ENCODE measurements around the gene RHCE. TPM values are rescaled to one million over a fixed set of nuclear protein-coding genes. Genes with fewer than 3 reads are reported as not detected.
"Not testable (repeated sequence)": the region's sequence is repeated elsewhere in the genome, so short reads cannot be mapped to it uniquely, and the experiment has no call there.

RHCE gene
- polyA plus RNA-seq, 1 donor = 0.60 TPM

- not testable (repeated sequence) for H3K4me1 ChIP-seq (ENCODE audit: control insufficient read depth, insufficient read depth, low read length); H3K36me3 ChIP-seq (ENCODE audit: control insufficient read depth, insufficient read depth, low read length)
Measured at GRCh38 chr1:25371757-25372156, 48.9 kb downstream of the RHCE start.

DNA sequence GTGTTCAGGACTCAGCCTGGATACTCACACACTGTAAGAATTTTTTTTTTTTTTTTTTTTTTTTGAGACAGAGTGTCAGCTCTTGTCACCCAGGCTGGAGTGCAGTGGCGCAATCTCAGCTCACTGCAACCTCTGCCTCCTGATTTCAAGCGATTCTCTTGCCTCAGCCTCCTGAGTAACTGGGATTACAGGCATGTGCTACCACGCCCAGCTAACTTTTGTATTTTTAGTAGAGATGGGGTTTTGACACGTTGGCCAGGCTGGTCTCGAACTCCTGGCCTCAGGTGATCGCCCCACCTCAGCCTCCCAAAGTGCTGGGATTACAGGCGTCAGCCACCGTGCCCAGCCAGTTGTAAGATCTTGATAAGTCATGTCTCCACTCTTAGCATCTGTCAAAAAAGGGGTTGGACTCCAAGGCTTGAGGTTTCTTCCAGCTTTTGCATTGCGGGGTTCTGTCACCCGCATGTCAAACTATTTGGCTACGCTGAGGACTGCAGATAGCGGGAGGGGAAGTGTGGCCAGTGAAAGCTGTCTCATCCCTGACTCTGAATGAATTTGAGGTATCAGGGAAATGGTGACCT is 50.8 kb downstream of the RHCE start:
- not testable (repeated sequence) for H3K36me3 ChIP-seq (ENCODE audit: control insufficient read depth, insufficient read depth, low read length); H3K27me3 ChIP-seq (ENCODE audit: control insufficient read depth, insufficient read depth, low read length); H3K4me3 ChIP-seq (ENCODE audit: low read length); H3K9me3 ChIP-seq (ENCODE audit: control insufficient read depth, low read depth, low read length); H3K4me1 ChIP-seq (ENCODE audit: control insufficient read depth, insufficient read depth, low read length)
- H3K27ac ChIP-seq (ENCODE audit: low read length) = peak overlapping the region; percentile 42
- DNase-seq = peak in 1 of 2 donors; percentile 5
- WGBS (ENCODE audit: insufficient coverage, low lambda C conversion rate) = no CpG with 5 or more reads among the region's 12 CpGs

More at GRCh38 chr1:25371757-25372156, 48.9 kb downstream of the RHCE start:
- H3K9me3 ChIP-seq (ENCODE audit: control insufficient read depth, low read depth, low read length); H3K27me3 ChIP-seq (ENCODE audit: control insufficient read depth, insufficient read depth, low read length); H3K4me3 ChIP-seq (ENCODE audit: low read length); DNase-seq; H3K27ac ChIP-seq (ENCODE audit: low read length): not testable (repeated sequence)
- no CpG with 5 or more reads among the region's 7 CpGs for WGBS (ENCODE audit: insufficient coverage, low lambda C conversion rate)

GRCh38 chr1:25369241-25369640 is 51.4 kb downstream of the RHCE start:
- Histone ChIP-seq H3K27ac (ENCODE audit: low read length) (peak overlapping the region; percentile 42), H3K4me3 (ENCODE audit: low read length) (no peak overlapping the region), H3K27me3 (ENCODE audit: control insufficient read depth, insufficient read depth, low read length) (no peaks in the 10 kb centered on the region), H3K4me1 (ENCODE audit: control insufficient read depth, insufficient read depth, low read length) (peaks cover 8% of the 10 kb centered on the region), H3K9me3 (ENCODE audit: control insufficient read depth, low read depth, low read length) (no peaks in the 10 kb centered on the region), H3K36me3 (ENCODE audit: control insufficient read depth, insufficient read depth, low read length) (no peaks in the 10 kb centered on the region)
- no peak for DNase-seq
- WGBS (ENCODE audit: insufficient coverage, low lambda C conversion rate) = no CpG with 5 or more reads among the region's 4 CpGs

DNA sequence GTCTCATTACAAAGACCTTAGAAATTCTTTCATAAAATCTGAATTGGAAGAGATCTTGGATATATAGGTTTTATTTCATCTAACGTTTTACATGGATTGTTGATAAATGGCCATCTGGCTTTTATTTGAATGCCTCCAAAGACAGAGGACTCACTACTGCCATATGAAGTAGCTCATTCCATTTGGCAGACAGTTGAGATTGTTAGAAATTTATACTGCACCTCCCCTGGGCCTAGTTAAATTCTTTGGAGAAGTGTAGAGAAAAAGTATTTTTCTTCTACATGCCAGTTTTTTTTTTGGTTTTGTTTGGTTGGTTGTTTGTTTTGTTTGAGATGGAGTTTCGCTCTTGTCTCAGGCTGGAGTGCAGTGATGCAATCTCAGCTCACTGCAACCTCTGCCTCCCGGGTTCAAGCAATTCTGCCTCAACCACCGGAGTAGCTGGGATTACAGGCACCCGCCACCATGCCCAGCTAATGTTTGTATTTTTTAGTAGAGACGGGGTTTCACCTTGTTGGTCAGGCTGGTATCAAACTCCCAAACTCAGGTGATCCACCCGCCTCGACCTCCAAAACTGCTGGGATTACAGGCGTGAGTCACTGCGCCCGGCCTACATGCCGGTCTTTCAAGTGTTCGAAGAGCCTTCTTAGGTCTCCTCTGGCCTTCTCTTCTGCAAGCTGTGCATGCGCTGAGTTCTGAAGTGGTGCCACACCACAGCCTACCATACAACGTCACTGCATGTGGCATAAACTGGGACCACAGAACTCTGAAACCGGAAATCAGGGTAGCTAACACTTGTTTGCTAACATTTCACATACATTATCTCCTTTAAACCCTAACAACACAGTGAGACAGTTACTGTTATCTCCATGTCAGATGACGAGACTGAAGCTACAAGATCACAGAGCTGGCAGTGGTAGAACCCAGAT is 57.7 kb downstream of the RHCE start:
- no CpG with 5 or more reads among the region's 17 CpGs for WGBS (ENCODE audit: insufficient coverage, low lambda C conversion rate)
- not testable (repeated sequence) for H3K4me3 ChIP-seq (ENCODE audit: low read length); H3K4me1 ChIP-seq (ENCODE audit: control insufficient read depth, insufficient read depth, low read length); DNase-seq; H3K27me3 ChIP-seq (ENCODE audit: control insufficient read depth, insufficient read depth, low read length); H3K9me3 ChIP-seq (ENCODE audit: control insufficient read depth, low read depth, low read length); H3K27ac ChIP-seq (ENCODE audit: low read length)
- H3K36me3 ChIP-seq (ENCODE audit: control insufficient read depth, insufficient read depth, low read length) = peaks cover 29% of the 10 kb centered on the region

GRCh38 chr1:25361901-25362300 is 58.7 kb downstream of the RHCE start:
- no peak overlapping the region for H3K4me3 ChIP-seq (ENCODE audit: low read length)
- no peak overlapping the region for H3K27ac ChIP-seq (ENCODE audit: low read length)
- no CpG with 5 or more reads among the region's 2 CpGs for whole genome bisulfite sequencing (ENCODE audit: insufficient coverage, low lambda C conversion rate)
- H3K36me3 ChIP-seq (ENCODE audit: control insufficient read depth, insufficient read depth, low read length) = peaks cover 34% of the 10 kb centered on the region
- DNase-seq = no peak
- H3K4me1 ChIP-seq (ENCODE audit: control insufficient read depth, insufficient read depth, low read length) = no peaks in the 10 kb centered on the region
- H3K9me3 ChIP-seq (ENCODE audit: control insufficient read depth, low read depth, low read length) = no peaks in the 10 kb centered on the region
- H3K27me3 ChIP-seq (ENCODE audit: control insufficient read depth, insufficient read depth, low read length) = no peaks in the 10 kb centered on the region

DNA sequence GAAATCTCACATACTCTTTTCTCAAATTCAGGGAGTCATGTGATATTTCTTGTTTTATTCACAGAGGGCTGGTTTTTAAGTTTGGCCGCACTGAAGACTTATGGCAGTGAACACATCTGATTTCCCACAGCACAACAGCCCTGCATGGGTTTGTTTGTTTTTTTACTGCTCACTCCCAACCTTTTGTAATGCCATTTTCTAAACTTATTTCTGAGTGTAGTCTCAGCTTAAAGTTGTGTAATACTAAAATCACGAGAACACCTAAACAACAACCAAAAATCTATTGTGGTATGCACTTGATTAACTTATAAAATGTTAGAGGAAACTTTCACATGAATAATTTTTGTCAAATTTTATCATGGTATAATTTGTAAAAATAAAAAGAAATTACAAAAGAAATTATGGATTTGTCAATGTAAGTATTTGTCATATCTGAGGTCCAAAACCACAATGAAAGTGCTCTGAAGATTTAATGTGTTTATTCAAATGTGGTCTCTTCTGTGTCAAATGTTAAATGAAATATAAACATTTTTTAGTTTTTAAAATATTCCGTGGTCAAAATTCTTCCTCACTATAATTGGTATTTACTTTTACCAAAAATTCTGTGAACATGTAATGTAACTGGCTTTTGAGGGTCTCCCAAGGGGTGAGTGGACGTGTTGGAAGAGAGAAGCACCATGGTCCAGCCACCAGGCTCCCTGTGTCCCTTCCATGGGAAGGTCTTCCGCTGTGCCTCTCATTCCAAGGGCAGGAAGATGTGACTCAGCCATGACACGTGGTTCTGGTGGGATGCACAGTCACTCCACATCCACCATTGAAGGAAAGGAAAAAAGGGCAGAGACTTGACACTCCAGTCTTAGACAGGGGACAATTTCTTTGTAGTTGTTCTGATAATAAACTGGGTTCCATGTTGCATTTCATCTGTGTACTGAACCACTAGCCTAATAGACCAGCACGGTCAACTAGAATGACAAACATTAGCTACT is 59.7 kb downstream of the RHCE start:
- no peaks in the 10 kb centered on the region for H3K27me3 ChIP-seq (ENCODE audit: control insufficient read depth, insufficient read depth, low read length)
- no peak overlapping the region for H3K27ac ChIP-seq (ENCODE audit: low read length)
- no peak for DNase-seq
- WGBS (ENCODE audit: insufficient coverage, low lambda C conversion rate) = 100% methylated on average over 2 of the region's 7 CpGs
- H3K4me3 ChIP-seq (ENCODE audit: low read length) = no peak overlapping the region
- H3K36me3 ChIP-seq (ENCODE audit: control insufficient read depth, insufficient read depth, low read length) = peaks cover 39% of the 10 kb centered on the region
- no peaks in the 10 kb centered on the region for H3K4me1 ChIP-seq (ENCODE audit: control insufficient read depth, insufficient read depth, low read length)
- H3K9me3 ChIP-seq (ENCODE audit: control insufficient read depth, low read depth, low read length) = no peaks in the 10 kb centered on the region

GRCh38 chr1:25356848-25357247 is 63.8 kb downstream of the RHCE start:
- WGBS (ENCODE audit: insufficient coverage, low lambda C conversion rate) = 100% methylated on average over 1 of the region's 1 CpG
- H3K4me1 ChIP-seq (ENCODE audit: control insufficient read depth, insufficient read depth, low read length) = no peaks in the 10 kb centered on the region
- peaks cover 58% of the 10 kb centered on the region for H3K36me3 ChIP-seq (ENCODE audit: control insufficient read depth, insufficient read depth, low read length)
- H3K27me3 ChIP-seq (ENCODE audit: control insufficient read depth, insufficient read depth, low read length) = no peaks in the 10 kb centered on the region
- H3K4me3 ChIP-seq (ENCODE audit: low read length) = no peak overlapping the region
- no peak overlapping the region for H3K27ac ChIP-seq (ENCODE audit: low read length)
- no peaks in the 10 kb centered on the region for H3K9me3 ChIP-seq (ENCODE audit: control insufficient read depth, low read depth, low read length)
- DNase-seq = no peak

GRCh38 chr1:25356441-25356840 is 64.2 kb downstream of the RHCE start:
- peaks cover 55% of the 10 kb centered on the region for H3K36me3 ChIP-seq (ENCODE audit: control insufficient read depth, insufficient read depth, low read length)
- H3K27me3 ChIP-seq (ENCODE audit: control insufficient read depth, insufficient read depth, low read length) = no peaks in the 10 kb centered on the region
- no peak overlapping the region for H3K27ac ChIP-seq (ENCODE audit: low read length)
- no peaks in the 10 kb centered on the region for H3K9me3 ChIP-seq (ENCODE audit: control insufficient read depth, low read depth, low read length)
- no peak for DNase-seq
- no peaks in the 10 kb centered on the region for H3K4me1 ChIP-seq (ENCODE audit: control insufficient read depth, insufficient read depth, low read length)
- H3K4me3 ChIP-seq (ENCODE audit: low read length) = no peak overlapping the region

DNA sequence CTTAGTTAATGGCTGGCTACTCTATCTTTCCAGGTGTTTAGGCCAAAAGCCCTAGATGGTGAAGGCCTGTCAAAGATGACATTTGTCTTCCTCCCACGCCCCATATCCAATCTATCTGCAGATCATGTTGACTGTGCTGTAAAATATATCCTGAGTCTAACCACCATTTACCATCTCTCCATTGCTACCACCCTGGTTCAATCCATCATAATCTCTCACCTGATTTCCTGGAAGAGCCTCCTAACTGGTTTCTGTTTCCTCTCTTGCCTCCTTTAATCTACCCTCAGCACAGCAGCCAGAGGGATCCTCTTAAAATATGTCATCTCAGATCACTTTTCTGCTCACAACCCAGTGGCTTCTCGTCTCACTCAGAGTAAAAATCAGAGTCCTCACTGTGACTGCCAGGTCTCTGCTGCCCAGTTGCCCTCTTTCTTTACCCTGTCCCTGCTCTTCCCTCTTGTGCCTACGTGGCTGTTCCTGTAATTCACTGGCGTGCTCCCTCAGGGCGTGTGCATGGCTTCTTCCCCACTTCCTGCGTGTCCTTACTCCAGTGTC is 64.7 kb downstream of the RHCE start:
- Histone ChIP-seq H3K9me3 (ENCODE audit: control insufficient read depth, low read depth, low read length) (no peaks in the 10 kb centered on the region), H3K27me3 (ENCODE audit: control insufficient read depth, insufficient read depth, low read length) (no peaks in the 10 kb centered on the region), H3K4me1 (ENCODE audit: control insufficient read depth, insufficient read depth, low read length) (no peaks in the 10 kb centered on the region), H3K4me3 (ENCODE audit: low read length) (no peak overlapping the region), H3K27ac (ENCODE audit: low read length) (no peak overlapping the region), H3K36me3 (ENCODE audit: control insufficient read depth, insufficient read depth, low read length) (peaks cover 51% of the 10 kb centered on the region)
- no peak for DNase-seq
- WGBS (ENCODE audit: insufficient coverage, low lambda C conversion rate) = 80% methylated on average over 1 of the region's 6 CpGs

DNA sequence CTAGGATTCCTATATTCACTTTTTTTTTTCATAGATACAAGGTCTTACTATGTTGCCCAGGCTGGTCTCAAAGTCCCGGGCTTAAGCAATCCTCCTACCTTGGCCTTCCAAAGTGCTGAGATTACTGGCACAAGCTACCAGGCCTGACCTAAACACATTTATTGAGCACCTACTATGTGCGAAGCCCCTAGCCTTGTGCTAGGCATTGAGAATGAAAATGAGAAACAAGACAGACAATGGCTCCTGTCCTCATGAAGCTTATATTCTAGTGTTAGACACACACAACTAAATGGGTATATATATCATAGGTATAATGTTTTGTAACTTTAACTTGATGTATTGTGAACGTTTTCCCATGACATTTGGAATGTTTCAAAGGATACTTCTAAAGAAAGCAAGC is 71.0 kb downstream of the RHCE start:
- H3K4me1 ChIP-seq (ENCODE audit: control insufficient read depth, insufficient read depth, low read length) = no peaks in the 10 kb centered on the region
- DNase-seq = no peak
- no peaks in the 10 kb centered on the region for H3K27me3 ChIP-seq (ENCODE audit: control insufficient read depth, insufficient read depth, low read length)
- H3K36me3 ChIP-seq (ENCODE audit: control insufficient read depth, insufficient read depth, low read length) = peaks cover 46% of the 10 kb centered on the region
- WGBS (ENCODE audit: insufficient coverage, low lambda C conversion rate) = 100% methylated on average over 1 of the region's 3 CpGs
- H3K27ac ChIP-seq (ENCODE audit: low read length) = no peak overlapping the region
- H3K9me3 ChIP-seq (ENCODE audit: control insufficient read depth, low read depth, low read length) = no peaks in the 10 kb centered on the region
- no peak overlapping the region for H3K4me3 ChIP-seq (ENCODE audit: low read length)

Measured in large intestine (tissue), 3 donors.